Heart right ventricle (tissue), 16 donors: Measurements from ENCODE around the gene CCT4. TPM values are rescaled to one million over a fixed set of nuclear protein-coding genes. Genes with fewer than 3 reads are reported as not detected.
"Not testable (repeated sequence)": the region's sequence is repeated elsewhere in the genome, so short reads cannot be mapped to it uniquely, and the experiment has no call there.

ENCODE experiments used
- ATAC-seq, 8 donors: fragments of 200-7000 bp; cut with Tn5 transposase; one replicate each; pipeline ENCODE4 v1.9.1; 2020; ENCODE audit warnings: mild to moderate bottlenecking in 8 of 8, moderate library complexity in 8 of 8, moderate number of reproducible peaks in 1 of 8
- DNase-seq, 2 donors: peaks; one replicate each; pipeline ENCODE4 v3.0.0-alpha.2; 2020
- H3K27ac ChIP-seq, 10 donors: fragments of 200-600 bp; sonication (generic) in 2 of 10; one replicate each; pipeline versions ENCODE4 v1.5.0 to v1.8.0; 2020 to 2022; ENCODE audit warnings: mild to moderate bottlenecking in 3 of 10
- H3K27me3 ChIP-seq, 7 donors: fragments of 200-600 bp; one replicate each; pipeline ENCODE4 v1.8.0; 2021 to 2022; ENCODE audit warnings: mild to moderate bottlenecking in 2 of 7
- H3K36me3 ChIP-seq, 9 donors: fragments of 200-600 bp; sonication (generic) in 1 of 9; one replicate each; pipeline versions ENCODE4 v1.5.0 to v1.8.0; 2020 to 2022; ENCODE audit warnings: mild to moderate bottlenecking in 2 of 9
- H3K4me1 ChIP-seq, 9 donors: fragments of 200-600 bp; sonication (generic) in 1 of 9; one replicate each; pipeline versions ENCODE4 v1.5.0 to v1.8.0; 2020 to 2022; ENCODE audit warnings: mild to moderate bottlenecking in 4 of 9
- H3K4me3 ChIP-seq, 10 donors: fragments of 200-600 bp; sonication (generic) in 2 of 10; one replicate each; pipeline versions ENCODE4 v1.5.0 to v1.8.0; 2020 to 2022; ENCODE audit warnings: mild to moderate bottlenecking in 7 of 10, moderate library complexity in 2 of 10
- H3K9me3 ChIP-seq, 11 donors: fragments of 200-600 bp in 10 of 11; sonication (generic) in 2 of 11; one replicate each; pipeline versions ENCODE4 v1.5.0 to v1.8.0; 2013 to 2022; ENCODE audit warnings: mild to moderate bottlenecking in 2 of 11, control low read depth in 1 of 11, moderate library complexity in 1 of 11
- CTCF ChIP-seq, 9 donors: fragments of 200-600 bp; sonication (generic) in 2 of 9; IDR thresholded peaks; one replicate each; pipeline versions ENCODE4 v1.5.0 to v1.8.0; 2021 to 2022; ENCODE audit warnings: antibody characterized with exemption in 9 of 9, mild to moderate bottlenecking in 5 of 9, moderate library complexity in 1 of 9
- WGBS, 2 donors: extraction: QIAGEN DNeasy Blood & Tissue Kit; methylation state at CpG; one replicate each; pipeline ENCODE4 v1.1.7; 2013; ENCODE audit warnings: inconsistent platforms in 1 of 2; 5-methylcytosine and 5-hydroxymethylcytosine counted together
- intact Hi-C, 10 donors: fragments of 100-400 bp; cut with DNase I; formaldehyde crosslinking; loops; one replicate each; pipeline versions ENCODE4 v1.11.1 to v1.14.2; 2022
- polyA plus RNA-seq, 2 donors: library from polyadenylated mRNA; stranded (reverse); fragments of 200-250 nt; gene quantifications; one replicate each; pipeline ENCODE4 v1.2.3, GENCODE V29; 2013
- total RNA-seq, 10 donors: library from RNA; stranded (reverse); fragmentation: NEBNext Ultra II Directional in 3 of 10; extraction: Animal tissue kit (Norgen Biotek cat#: 25700) in 3 of 10; gene quantifications; one replicate each; pipeline versions ENCODE4 v1.2.1 to v1.2.4, GENCODE V29; 2021 to 2023
- donor health status: Arrhythmogenic right ventricular cardiomyopathy.
- donor health status: ischemic (EF 13 %, LVEDD 7.1; RV severe dilation, severe dysfunction).
- donor health status: healthy with polysubstance abuse.
- donor health status: DM: no; HTN: yes; CAD: no.
- donor health status: DM: no; HTN: no; CAD: no.
- donor health status: ischemic (EF 25% LVEDD 6.9; RV normal size, moderate dysfunction).
- donor health status: ischemic (EF 25% LVEDD 5.7; RV mildly dilated, moderate dysfunction).
- donor health status: healthy.
- donor health status: DM: yes; HTN: yes; CAD: no.
- donor health status: Ischemic cardiomyopathy.
- donor health status: ischemic (EF 35%, LVEDD 5.7; RV mildly dilated, moderate dysfunction).
- donor health status: nonischemic (EF 11% LVEDD 7.7; RV severe dilation, severe dysfunction).
- donor health status: DM: yes; HTN: yes; CAD: no.
- donor health status: PGD.
- donor health status: ischemic (EF 29% LVEDD 5.4; RV normal size, mild dysfunction).
- donor health status: nonischemic (EF 23%, LVEDD 6.1; RV moderate dilation, normal function).

Gene CCT4
- total and polyA plus RNA-seq, 12 donors: 27.0 to 133 (median 98.7) TPM

- H3K9me3 ChIP-seq: no peaks in the 10 kb centered on the region
- H3K4me1 ChIP-seq: peaks cover 0 to 43% (median 25%) of the 10 kb centered on the region in 9 donors
- H3K27me3 ChIP-seq: no peaks in the 10 kb centered on the region
- peak overlapping the region in 5 of 10 donors; percentile 41 to 69 (median 52) for H3K27ac ChIP-seq
- DNase-seq (no peak), ATAC-seq (no peak)
- H3K36me3 ChIP-seq: peaks cover 0 to 8% (median 0%) of the 10 kb centered on the region in 9 donors
- H3K4me3 ChIP-seq: no peak overlapping the region
- TF ChIP-seq CTCF (IDR thresholded peaks at IDR 0.05): no peak
- intact Hi-C loops: loop anchor here in 3 of 10 donors (5.0 to 10.0 kb wide), 3 partner anchors 52 to 275 kb away; partner anchors contain the start of gene B3GNT2 (in 1 of the 3)
Measured at GRCh38 chr2:61922714-61923113, 34.3 kb upstream of the CCT4 start.

- intact Hi-C loops: loop anchor here in 3 of 10 donors (2.0 to 10.0 kb wide), 4 partner anchors 54 to 490 kb away; partner anchors contain the start of gene B3GNT2 (in 1 of the 3)
- Histone ChIP-seq H3K27me3 (no peaks in the 10 kb centered on the region), H3K9me3 (no peaks in the 10 kb centered on the region), H3K27ac (peak overlapping the region in 7 of 10 donors; percentile 1 to 69 (median 53)), H3K4me1 (peaks cover 0 to 43% (median 25%) of the 10 kb centered on the region in 9 donors), H3K36me3 (peaks cover 0 to 12% (median 0%) of the 10 kb centered on the region in 9 donors), H3K4me3 (no peak overlapping the region)
- DNase-seq (no peak), ATAC-seq (peak in 1 of 8 donors; percentile 57)
- no peak for TF ChIP-seq CTCF (IDR thresholded peaks at IDR 0.05)
- 71 to 77% methylated on average over 1 of the region's 1 CpG for WGBS, 2 donors
Measured at GRCh38 chr2:61920548-61920947, 32.1 kb upstream of the CCT4 start.

GRCh38 chr2:61914794-61915193 is 26.3 kb upstream of the CCT4 start:
- ATAC-seq: not testable (repeated sequence)
- intact Hi-C loops: loop anchor here in 5 of 10 donors (5.0 to 10.0 kb wide), 4 partner anchors 78 to 498 kb away; partner anchors contain the start of gene B3GNT2 (in 2 of the 5)

GRCh38 chr2:61911510-61911909 is 23.1 kb upstream of the CCT4 start:
- no peak overlapping the region for H3K4me3 ChIP-seq
- peak overlapping the region in 1 of 10 donors; percentile 15 for H3K27ac ChIP-seq
- H3K4me1 ChIP-seq: peaks cover 0 to 27% (median 19%) of the 10 kb centered on the region in 9 donors
- no peaks in the 10 kb centered on the region for H3K27me3 ChIP-seq
- WGBS, 2 donors: 91 to 95% methylated on average over 4 of the region's 4 CpGs
- peaks cover 0 to 22% (median 0%) of the 10 kb centered on the region in 9 donors for H3K36me3 ChIP-seq
- no peaks in the 10 kb centered on the region for H3K9me3 ChIP-seq
- peak in 5 of 8 donors; percentile 51 to 73 (median 61) for ATAC-seq
- TF ChIP-seq CTCF (IDR thresholded peaks at IDR 0.05): peak in 8 of 9 donors; percentile 5 to 46 (median 28)
- intact Hi-C loops: loop anchor here in 3 of 10 donors (2.0 to 10.0 kb wide), 2 partner anchors 283 to 499 kb away; partner anchors contain the start of gene B3GNT2 (in 2 of the 3)
- DNase-seq: no peak

More at GRCh38 chr2:61914794-61915193, 26.3 kb upstream of the CCT4 start:
- Histone ChIP-seq H3K4me1 (peaks cover 0 to 25% (median 14%) of the 10 kb centered on the region in 9 donors), H3K36me3 (peaks cover 0 to 14% (median 0%) of the 10 kb centered on the region in 9 donors)
- 95 to 96% methylated on average over 4 of the region's 4 CpGs for WGBS, 2 donors
- not testable (repeated sequence) for DNase-seq, H3K27ac ChIP-seq, H3K4me3 ChIP-seq, H3K9me3 ChIP-seq, H3K27me3 ChIP-seq

GRCh38 chr2:61910603-61911002 is 22.1 kb upstream of the CCT4 start:
- peaks cover 0 to 32% (median 24%) of the 10 kb centered on the region in 9 donors for H3K4me1 ChIP-seq
- intact Hi-C loops: loop anchor here in 3 of 10 donors (2.0 to 10.0 kb wide), 2 partner anchors 284 to 500 kb away; partner anchors contain the start of gene B3GNT2 (in 2 of the 3)
- no peak overlapping the region for H3K4me3 ChIP-seq
- no peak overlapping the region for H3K27ac ChIP-seq
- TF ChIP-seq CTCF (IDR thresholded peaks at IDR 0.05): peak in 6 of 9 donors; percentile 12 to 23 (median 20)
- DNase-seq (no peak), ATAC-seq (no peak)
- no peaks in the 10 kb centered on the region for H3K9me3 ChIP-seq
- WGBS, 2 donors: 82 to 84% methylated on average over 9 of the region's 9 CpGs
- no peaks in the 10 kb centered on the region for H3K27me3 ChIP-seq
- H3K36me3 ChIP-seq: peaks cover 0 to 14% (median 0%) of the 10 kb centered on the region in 9 donors
